ENCODE data around the gene MUC5B.

The MUC5B gene

DNA sequence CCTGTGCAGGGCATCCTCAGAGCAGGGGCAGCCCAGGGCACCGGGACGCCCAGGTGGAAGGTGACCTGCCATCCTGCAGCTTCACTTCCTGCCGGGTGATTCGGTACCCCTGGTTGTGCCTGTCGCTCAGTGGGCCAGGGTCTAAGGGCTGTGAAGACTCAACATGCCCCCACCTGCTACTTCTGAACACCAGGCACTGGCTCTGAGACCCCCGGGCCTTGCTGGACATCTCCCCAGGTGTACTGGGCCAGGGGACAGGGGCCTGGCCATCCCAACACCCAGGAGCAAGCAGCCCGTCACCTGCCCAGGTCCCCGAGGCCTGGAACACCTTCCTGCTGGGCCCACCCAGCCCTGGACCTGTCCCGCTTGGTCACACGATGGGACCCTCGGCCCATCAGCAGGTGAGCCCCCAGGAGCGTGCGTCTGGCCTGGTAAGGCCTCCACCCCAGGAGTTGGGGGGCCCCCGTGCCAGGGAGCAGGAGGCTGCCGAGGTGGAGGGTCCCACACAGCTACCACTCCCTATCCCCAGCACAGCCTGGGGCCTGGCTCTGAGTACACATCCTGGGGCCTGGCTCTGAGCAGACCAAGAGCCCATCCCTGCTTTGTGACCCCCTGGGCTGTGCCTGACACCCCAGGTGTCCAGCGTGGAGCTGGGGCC, 3.9 kb upstream of the MUC5B start:
- Mint-ChIP-seq H3K27me3 (peaks cover 17% of the 10 kb centered on the region), H3K36me3 (ENCODE audit: low read depth) (no peaks in the 10 kb centered on the region), H3K4me3 (no peak overlapping the region), H3K4me1 (ENCODE audit: low read depth) (no peaks in the 10 kb centered on the region), H3K27ac (no peak overlapping the region), H3K9me3 (peaks cover 3% of the 10 kb centered on the region)
- no peak for DNase-seq

DNA sequence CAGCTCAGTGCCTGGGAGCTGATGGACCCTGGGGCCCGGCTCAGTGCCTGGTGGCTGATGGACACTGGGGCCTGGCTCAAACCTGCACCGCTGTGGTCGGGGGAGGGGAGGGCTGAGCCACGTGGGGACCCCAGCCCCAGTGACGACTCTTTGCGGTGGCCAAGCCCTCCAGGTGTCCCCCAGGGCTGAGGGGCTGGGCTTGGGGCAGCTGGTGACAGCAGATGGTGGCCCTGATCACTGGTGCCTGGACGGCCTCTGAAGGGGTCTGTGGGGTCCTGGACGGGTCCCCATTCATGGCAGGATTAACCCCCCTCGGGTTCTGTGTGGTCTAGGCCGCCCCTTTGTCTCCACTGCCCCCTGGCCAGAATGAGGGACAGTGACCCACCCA, 3.4 kb upstream of the MUC5B start:
- Mint-ChIP-seq H3K36me3 (ENCODE audit: low read depth) (no peaks in the 10 kb centered on the region), H3K4me3 (no peak overlapping the region), H3K4me1 (ENCODE audit: low read depth) (no peaks in the 10 kb centered on the region), H3K27me3 (peaks cover 19% of the 10 kb centered on the region), H3K27ac (no peak overlapping the region), H3K9me3 (no peaks in the 10 kb centered on the region)
- DNase-seq = no peak

DNA sequence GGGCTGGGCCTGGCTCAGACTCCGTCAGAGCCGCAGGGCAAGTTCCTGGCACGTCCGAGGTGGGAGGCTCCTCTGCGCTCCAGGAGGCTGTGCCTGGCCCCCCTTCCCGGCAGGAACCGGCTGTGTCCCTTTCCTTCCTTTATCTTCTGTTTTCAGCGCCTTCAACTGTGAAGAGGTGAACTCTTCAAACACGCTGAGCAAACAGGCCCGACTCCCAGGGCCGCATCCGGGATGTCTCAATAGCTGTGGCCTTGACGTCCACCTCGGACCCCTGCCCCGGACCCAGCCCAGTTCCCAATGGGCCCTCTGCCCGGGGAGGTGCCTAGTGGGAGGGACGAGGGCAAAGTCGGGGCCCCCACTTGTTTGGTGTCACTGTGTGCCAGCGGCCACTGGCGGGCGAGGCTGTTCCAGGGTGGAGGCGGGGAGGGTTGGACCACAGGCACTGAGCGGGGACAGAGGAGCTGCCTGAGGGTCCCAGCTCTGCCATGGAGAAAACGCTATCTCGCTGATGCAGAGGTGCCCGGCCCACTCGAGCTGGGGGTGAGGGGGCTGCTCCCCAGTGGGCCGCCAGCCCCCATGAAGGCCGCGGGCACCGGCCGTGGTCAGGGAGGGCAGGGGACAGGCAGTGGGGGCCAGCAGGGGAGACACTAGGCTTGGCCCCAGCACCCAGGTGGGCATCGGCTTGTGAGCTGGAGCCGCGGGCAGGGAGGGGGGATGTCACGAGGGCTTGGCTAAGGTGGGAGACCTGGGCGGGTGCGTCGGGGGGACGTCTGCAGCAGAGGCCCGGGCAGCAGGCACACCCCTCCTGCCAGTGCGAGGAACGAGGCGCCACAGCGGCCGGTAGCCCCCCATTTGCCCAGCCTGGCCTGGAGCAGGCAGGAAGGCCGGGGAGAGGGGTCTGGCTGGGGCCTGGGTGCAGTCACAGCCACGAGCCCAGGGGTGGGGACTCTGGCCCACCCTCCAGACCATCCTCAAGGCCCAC, 2.7 kb upstream of the MUC5B start:
- no peak overlapping the region for H3K4me3 Mint-ChIP-seq
- H3K9me3 Mint-ChIP-seq = no peaks in the 10 kb centered on the region
- H3K4me1 Mint-ChIP-seq (ENCODE audit: low read depth) = no peaks in the 10 kb centered on the region
- peaks cover 19% of the 10 kb centered on the region for H3K27me3 Mint-ChIP-seq
- no peaks in the 10 kb centered on the region for H3K36me3 Mint-ChIP-seq (ENCODE audit: low read depth)
- no peak for DNase-seq
- H3K27ac Mint-ChIP-seq = no peak overlapping the region

DNA sequence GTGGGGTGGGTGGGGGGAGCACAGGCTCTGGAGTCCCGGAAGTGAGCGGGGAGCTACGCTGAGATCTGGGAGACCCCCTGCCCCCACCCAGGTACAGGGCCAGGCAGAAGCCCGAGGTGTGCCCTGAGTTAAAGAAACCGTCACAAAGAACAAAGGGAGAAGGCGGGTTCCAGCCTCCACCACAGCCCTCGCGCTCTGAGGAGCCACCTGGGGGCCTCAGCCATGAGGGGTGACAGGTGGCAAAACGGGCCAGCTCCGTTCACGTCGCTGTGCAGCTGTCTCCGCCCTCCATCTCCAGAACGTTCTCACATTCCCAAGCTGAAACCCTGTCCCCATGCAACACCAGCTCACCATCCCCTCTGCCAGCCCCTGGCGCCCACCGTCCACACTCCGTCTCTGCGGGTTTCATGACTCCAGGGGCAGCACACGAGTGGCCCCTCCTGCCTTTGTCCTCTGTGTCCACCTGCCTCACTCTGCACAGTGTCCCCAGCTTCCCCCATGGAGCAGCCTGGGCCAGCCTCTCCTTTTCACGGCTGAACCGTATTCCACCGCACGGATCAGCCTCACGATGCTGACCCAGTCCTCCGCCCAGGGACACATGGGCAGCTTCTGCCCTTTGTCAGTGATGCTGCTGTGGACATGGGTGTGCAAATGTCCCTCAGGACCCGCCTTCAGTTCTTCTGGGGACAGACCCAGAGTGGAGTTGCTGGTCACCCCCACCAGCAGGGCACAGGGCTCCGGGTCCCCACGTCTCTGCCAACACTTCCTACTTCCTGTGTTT, 1.7 kb upstream of the MUC5B start:
- H3K9me3 Mint-ChIP-seq = no peaks in the 10 kb centered on the region
- H3K4me1 Mint-ChIP-seq (ENCODE audit: low read depth) = no peaks in the 10 kb centered on the region
- H3K27ac Mint-ChIP-seq = no peak overlapping the region
- no peak for DNase-seq
- H3K27me3 Mint-ChIP-seq = peaks cover 19% of the 10 kb centered on the region
- H3K36me3 Mint-ChIP-seq (ENCODE audit: low read depth) = no peaks in the 10 kb centered on the region
- H3K4me3 Mint-ChIP-seq = no peak overlapping the region

DNA sequence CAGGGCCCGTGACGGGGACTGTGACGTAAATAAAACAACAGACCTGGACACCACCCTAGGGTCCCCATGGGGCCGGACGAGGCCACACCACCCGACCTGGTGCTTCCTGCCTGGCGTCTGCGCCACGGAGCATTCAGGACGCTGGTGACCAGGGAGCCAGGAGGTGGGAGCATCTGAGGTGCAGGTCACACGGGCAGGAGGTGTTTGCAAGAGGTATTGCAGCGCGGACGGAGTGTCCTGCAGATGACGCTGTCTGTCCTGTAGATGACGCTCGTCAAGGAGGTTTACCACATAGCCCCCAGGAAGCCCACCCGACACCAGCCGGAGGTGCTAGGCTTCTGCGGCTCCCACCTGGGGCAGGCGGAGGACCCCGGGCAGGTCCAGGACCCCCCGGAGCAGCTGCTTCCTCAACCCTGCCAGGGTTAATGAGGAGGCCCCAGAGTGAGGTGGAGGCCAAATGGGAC, 986 bp upstream of the MUC5B start:
- no peaks in the 10 kb centered on the region for H3K36me3 Mint-ChIP-seq (ENCODE audit: low read depth)
- no peak for DNase-seq

GRCh38 chr11:1223346-1224110, 662 bp downstream of the MUC5B start:
- no peaks in the 10 kb centered on the region for H3K9me3 Mint-ChIP-seq
- DNase-seq = no peak
- peaks cover 13% of the 10 kb centered on the region for H3K27me3 Mint-ChIP-seq
- H3K36me3 Mint-ChIP-seq (ENCODE audit: low read depth) = no peaks in the 10 kb centered on the region
- no peak overlapping the region for H3K27ac Mint-ChIP-seq
- no peak overlapping the region for H3K4me3 Mint-ChIP-seq
- no peaks in the 10 kb centered on the region for H3K4me1 Mint-ChIP-seq (ENCODE audit: low read depth)

More for the DNA sequence above, 986 bp upstream of the MUC5B start:
- peaks cover 17% of the 10 kb centered on the region for H3K27me3 Mint-ChIP-seq
- H3K9me3 Mint-ChIP-seq = no peaks in the 10 kb centered on the region
- no peak overlapping the region for H3K27ac Mint-ChIP-seq
- H3K4me3 Mint-ChIP-seq = no peak overlapping the region
- no peaks in the 10 kb centered on the region for H3K4me1 Mint-ChIP-seq (ENCODE audit: low read depth)

DNA sequence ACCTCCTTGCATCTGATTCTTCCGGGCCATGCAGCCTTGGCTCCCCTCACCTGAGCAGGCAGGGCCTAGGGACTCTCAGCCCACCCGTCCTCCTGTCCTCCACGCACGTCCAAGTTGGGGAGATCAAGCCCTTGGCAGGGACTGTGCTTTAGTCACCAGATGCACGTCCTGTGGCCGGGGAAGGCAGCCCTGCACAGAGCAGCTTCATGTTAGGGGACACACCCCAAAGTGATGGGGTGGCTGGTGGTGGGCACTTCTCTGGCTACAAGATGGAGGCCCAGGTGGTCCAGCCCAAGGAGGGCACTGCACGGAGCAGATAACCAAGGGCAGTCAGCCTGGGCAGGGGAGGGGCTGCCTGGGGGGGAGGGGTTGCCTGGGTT, 1.2 kb downstream of the MUC5B start:
- peaks cover 13% of the 10 kb centered on the region for H3K27me3 Mint-ChIP-seq
- no peaks in the 10 kb centered on the region for H3K36me3 Mint-ChIP-seq (ENCODE audit: low read depth)
- H3K9me3 Mint-ChIP-seq = no peaks in the 10 kb centered on the region
- H3K27ac Mint-ChIP-seq = no peak overlapping the region
- H3K4me1 Mint-ChIP-seq (ENCODE audit: low read depth) = no peaks in the 10 kb centered on the region
- no peak for DNase-seq
- no peak overlapping the region for H3K4me3 Mint-ChIP-seq

- Mint-ChIP-seq H3K36me3 (ENCODE audit: low read depth) (no peaks in the 10 kb centered on the region), H3K27me3 (peaks cover 13% of the 10 kb centered on the region), H3K9me3 (no peaks in the 10 kb centered on the region), H3K27ac (no peak overlapping the region), H3K4me3 (no peak overlapping the region), H3K4me1 (ENCODE audit: low read depth) (no peaks in the 10 kb centered on the region)
- no peak for DNase-seq
These were observed 1.9 kb downstream of the MUC5B start for GRCh38 chr11:1224491-1225385.

- Mint-ChIP-seq H3K4me3 (no peak overlapping the region), H3K27ac (no peak overlapping the region), H3K9me3 (no peaks in the 10 kb centered on the region), H3K4me1 (ENCODE audit: low read depth) (no peaks in the 10 kb centered on the region), H3K36me3 (ENCODE audit: low read depth) (no peaks in the 10 kb centered on the region), H3K27me3 (peaks cover 13% of the 10 kb centered on the region)
- no peak for DNase-seq
These were observed 2.7 kb downstream of the MUC5B start for GRCh38 chr11:1225386-1226225.

DNA sequence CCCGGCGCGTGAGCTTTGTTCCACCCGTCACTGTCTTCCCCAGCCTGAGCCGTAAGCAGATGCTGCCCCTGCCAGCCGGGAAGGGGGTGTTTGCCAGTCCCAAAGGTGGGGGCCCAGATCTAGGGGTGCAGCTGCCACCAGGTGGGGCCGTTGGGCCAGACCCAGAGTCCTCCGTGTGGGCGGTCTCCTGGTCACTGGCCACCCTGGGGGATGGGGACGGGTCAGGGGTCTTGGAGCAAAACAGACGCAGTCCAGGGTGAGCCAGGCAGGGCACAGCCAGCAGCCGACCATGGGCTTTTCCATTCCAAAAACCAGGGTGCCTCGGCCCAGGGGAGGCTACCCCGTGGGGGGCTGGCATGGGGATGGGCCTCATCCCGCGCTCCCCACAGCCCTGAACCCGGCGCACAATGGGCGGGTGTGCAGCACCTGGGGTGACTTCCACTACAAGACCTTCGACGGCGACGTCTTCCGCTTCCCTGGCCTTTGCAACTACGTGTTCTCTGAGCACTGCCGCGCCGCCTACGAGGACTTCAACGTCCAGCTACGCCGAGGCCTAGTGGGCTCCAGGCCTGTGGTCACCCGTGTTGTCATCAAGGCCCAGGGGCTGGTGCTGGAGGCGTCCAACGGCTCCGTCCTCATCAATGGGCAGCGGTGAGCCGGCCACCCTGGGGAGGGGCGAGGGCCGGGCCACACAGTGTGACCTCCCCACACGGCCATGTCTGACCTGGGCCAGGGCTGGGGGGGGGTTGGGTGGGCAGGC, 3.5 kb downstream of the MUC5B start:
- Mint-ChIP-seq H3K4me1 (ENCODE audit: low read depth) (no peaks in the 10 kb centered on the region), H3K4me3 (no peak overlapping the region), H3K9me3 (no peaks in the 10 kb centered on the region), H3K27me3 (peaks cover 8% of the 10 kb centered on the region), H3K36me3 (ENCODE audit: low read depth) (no peaks in the 10 kb centered on the region), H3K27ac (no peak overlapping the region)
- DNase-seq = no peak

- H3K4me3 Mint-ChIP-seq = no peak overlapping the region
- no peaks in the 10 kb centered on the region for H3K9me3 Mint-ChIP-seq
- DNase-seq = no peak
- no peaks in the 10 kb centered on the region for H3K36me3 Mint-ChIP-seq (ENCODE audit: low read depth)
- no peaks in the 10 kb centered on the region for H3K4me1 Mint-ChIP-seq (ENCODE audit: low read depth)
- H3K27ac Mint-ChIP-seq = no peak overlapping the region
- H3K27me3 Mint-ChIP-seq = peaks cover 3% of the 10 kb centered on the region
These were observed 4.2 kb downstream of the MUC5B start for GRCh38 chr11:1226986-1227550.

DNA sequence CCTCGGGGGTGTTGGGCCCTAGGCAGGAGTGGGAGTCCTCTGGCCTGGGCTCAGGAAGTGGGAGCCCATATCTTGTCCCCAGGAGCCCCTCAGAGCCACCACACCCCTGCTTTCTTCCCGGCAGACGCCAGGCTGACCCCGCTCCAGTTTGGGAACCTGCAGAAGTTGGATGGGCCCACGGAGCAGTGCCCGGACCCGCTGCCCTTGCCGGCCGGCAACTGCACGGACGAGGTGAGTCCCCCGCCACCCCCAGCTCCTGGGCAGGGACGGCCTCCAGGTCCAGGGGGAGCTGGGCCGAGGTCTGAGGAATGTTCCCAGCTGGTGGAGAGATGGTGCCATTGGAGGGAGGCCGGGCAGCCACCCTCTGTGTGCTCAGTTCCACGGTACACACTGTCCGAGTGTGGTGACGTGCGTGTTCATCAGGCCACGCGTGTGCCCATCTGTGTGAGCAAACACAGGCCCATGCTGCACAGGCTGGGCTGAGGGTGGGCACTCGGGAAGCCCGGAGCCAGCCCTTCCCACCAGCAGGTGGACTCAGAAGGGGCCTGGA, 4.8 kb downstream of the MUC5B start:
- no peak overlapping the region for H3K27ac Mint-ChIP-seq
- peaks cover 3% of the 10 kb centered on the region for H3K27me3 Mint-ChIP-seq
- no peak overlapping the region for H3K4me3 Mint-ChIP-seq
- no peaks in the 10 kb centered on the region for H3K4me1 Mint-ChIP-seq (ENCODE audit: low read depth)
- no peaks in the 10 kb centered on the region for H3K36me3 Mint-ChIP-seq (ENCODE audit: low read depth)
- DNase-seq = no peak
- no peaks in the 10 kb centered on the region for H3K9me3 Mint-ChIP-seq

Data from activated T-cell treated with anti-CD3 and anti-CD28 coated beads, Interleukin-2, amount 50 U/mL, for 24 hours (primary cell).